ENCODE data around the gene MCIDAS. TPM values are rescaled to one million over a fixed set of nuclear protein-coding genes. Genes with fewer than 3 reads are reported as not detected.

MCIDAS gene
- total RNA-seq, 1 experiment from 2014 or later, result 6.4 TPM

DNA sequence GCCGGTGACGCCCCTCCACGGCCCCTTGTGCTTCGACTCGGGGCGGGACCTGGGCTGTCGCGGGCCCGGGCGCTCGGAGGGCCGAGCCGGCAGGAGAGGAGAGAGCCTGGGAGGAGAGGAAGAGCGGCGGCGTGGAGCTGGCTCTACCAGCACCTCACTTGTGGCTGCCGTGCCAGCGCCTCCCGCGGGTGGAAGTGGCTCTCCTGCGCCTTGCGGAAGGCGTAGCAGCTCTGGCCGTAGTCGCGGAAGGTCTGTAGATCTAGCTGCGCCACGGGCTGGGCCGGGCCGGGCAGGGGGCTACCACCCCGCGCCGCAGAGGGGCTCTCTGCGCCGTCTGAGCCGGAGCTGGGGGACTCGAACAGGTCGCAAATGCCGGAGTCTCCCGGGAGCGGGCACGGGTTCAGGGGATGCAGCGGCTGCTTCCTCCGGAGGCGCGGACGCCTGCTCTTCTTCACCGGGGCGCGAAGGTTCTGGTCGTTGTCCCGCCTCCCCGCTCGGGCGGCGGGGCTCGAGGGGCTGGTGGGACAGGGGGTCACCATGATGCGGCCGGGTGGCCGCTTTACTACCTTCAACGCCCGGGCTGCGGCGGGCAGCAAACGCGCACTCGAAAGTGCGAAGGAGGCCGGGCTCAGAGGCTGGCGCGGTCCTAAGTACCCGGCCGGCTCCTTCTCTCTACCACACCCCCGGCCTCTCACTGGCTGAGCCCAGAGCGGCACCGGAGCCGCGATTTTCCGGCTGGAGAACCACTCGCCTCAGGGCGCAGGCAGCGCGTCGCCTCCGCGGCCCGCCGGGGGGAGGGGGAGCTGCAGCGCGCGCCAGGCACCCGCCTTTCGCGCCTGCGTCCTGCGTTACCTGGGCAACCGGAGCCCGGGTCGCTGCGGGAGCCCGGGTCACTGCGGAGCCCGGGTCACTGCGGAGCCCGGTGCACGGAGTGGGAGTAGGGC, 6.1 kb upstream of the MCIDAS start, which contains the start of gene CCNO:
TSS of gene CCNO (minus strand) at position 624 of the 944 bp plus-strand sequence. CDS start at position 539, 85 bp downstream.
- POLR2A ChIA-PET, result interaction anchor here (0.6 to 1.0 kb wide), 4 partner anchors 10 to 75 kb away, joined by 3 to 6 read pairs (median 4); partner anchors contain the start of genes DHX29 and MTREX
- peak within 1 kb of the TSS; percentile 64 to 94 for H3K4me3 ChIP-seq (replicated peaks in 1 of 2; ENCODE audit: low read depth in 1 of 2, low read length in 2 of 2)
- no peaks in the 10 kb centered on the region for H4K20me1 ChIP-seq (ENCODE audit: insufficient read depth)
- no peaks in the 10 kb centered on the region for H3K36me3 ChIP-seq (ENCODE audit: control insufficient read depth in 1 of 2, insufficient read depth in 2 of 2, low read length in 2 of 2)
- peak within 1 kb of the TSS; percentile 99 for H2AFZ ChIP-seq (ENCODE audit: low read depth, low read length, poor library complexity, severe bottlenecking)
- CTCF ChIA-PET, result interaction anchor here (0.8 to 2.5 kb wide), 4 partner anchors 46 to 73 kb away, joined by 3 to 14 read pairs (median 4); partner anchors contain the start of genes CDC20B and GPX8
- ATAC-seq, result peak; percentile 88
- H3K27me3 ChIP-seq (ENCODE audit: insufficient read depth, low read length), result no peaks in the 10 kb centered on the region
- H3K9ac ChIP-seq (ENCODE audit: low read length), result peak within 1 kb of the TSS; percentile 88
- intact Hi-C loops (cut with micrococcal nuclease), result no loop called here
- no TSS peak for BruUV-seq (replicated peaks)
- RAD21 ChIA-PET (ENCODE audit: low non-redundant PET in 1 of 2, low total read pairs in 2 of 2, uncharacterized antibody in 2 of 2, unreplicated experiment in 2 of 2), result interaction anchor here in 1 of 2 experiments (0.6 kb wide), 1 partner anchor 75 kb away, joined by 3 read pairs; the partner anchor contains the start of genes DHX29 and MTREX
- H3K4me1 ChIP-seq (ENCODE audit: control insufficient read depth in 1 of 2, insufficient read depth in 2 of 2, low read length in 2 of 2), result peaks cover 10 to 24% of the 10 kb centered on the region in 2 experiments; a peak in 3 of 4 replicates
- peak within 1 kb of the TSS; percentile 99 for H3K4me2 ChIP-seq (ENCODE audit: low read length)
- peak within 1 kb of the TSS; percentile 88 for H3K27ac ChIP-seq (ENCODE audit: low read depth, low read length)
- H3K9me3 ChIP-seq (ENCODE audit: control insufficient read depth in 1 of 2, insufficient read depth in 1 of 2, low read depth in 1 of 2, low read length in 2 of 2), result no peaks in the 10 kb centered on the region
- H3K79me2 ChIP-seq (ENCODE audit: insufficient read depth, low read length), result no peaks in the 10 kb centered on the region
- TF ChIP-seq TCF7L2 (IDR thresholded peaks at IDR 0.05; ENCODE audit: borderline replicate concordance, extremely low read depth, insufficient read depth, insufficient read length) (peak; percentile 30), CEBPB (IDR thresholded peaks at IDR 0.05; ENCODE audit: low read depth) (no peak), POLR2A (IDR thresholded peaks at IDR 0.05; ENCODE audit: borderline replicate concordance, extremely low read depth, insufficient read depth, insufficient read length) (peak; percentile 17), RAD21 (IDR thresholded peaks at IDR 0.05; ENCODE audit: low read depth) (no peak), FOSL1 (IDR thresholded peaks at IDR 0.05; ENCODE audit: low read depth) (no peak), YY1 (IDR thresholded peaks at IDR 0.05; ENCODE audit: extremely low read depth, insufficient replicate concordance, low read depth, low read length) (peak; percentile 7), ZFX (IDR thresholded peaks at IDR 0.05) (peak; percentile 36; the same call in 1 of the 2 replicates), POLR2AphosphoS5 (IDR thresholded peaks at IDR 0.05; ENCODE audit: low read depth, low read length) (peak; percentile 74)
- TF ChIP-seq, protein P1, sequence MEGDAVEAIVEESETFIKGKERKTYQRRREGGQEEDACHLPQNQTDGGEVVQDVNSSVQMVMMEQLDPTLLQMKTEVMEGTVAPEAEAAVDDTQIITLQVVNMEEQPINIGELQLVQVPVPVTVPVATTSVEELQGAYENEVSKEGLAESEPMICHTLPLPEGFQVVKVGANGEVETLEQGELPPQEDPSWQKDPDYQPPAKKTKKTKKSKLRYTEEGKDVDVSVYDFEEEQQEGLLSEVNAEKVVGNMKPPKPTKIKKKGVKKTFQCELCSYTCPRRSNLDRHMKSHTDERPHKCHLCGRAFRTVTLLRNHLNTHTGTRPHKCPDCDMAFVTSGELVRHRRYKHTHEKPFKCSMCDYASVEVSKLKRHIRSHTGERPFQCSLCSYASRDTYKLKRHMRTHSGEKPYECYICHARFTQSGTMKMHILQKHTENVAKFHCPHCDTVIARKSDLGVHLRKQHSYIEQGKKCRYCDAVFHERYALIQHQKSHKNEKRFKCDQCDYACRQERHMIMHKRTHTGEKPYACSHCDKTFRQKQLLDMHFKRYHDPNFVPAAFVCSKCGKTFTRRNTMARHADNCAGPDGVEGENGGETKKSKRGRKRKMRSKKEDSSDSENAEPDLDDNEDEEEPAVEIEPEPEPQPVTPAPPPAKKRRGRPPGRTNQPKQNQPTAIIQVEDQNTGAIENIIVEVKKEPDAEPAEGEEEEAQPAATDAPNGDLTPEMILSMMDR (IDR thresholded peaks at IDR 0.05 in 2 of 3, conservative IDR thresholded peaks at IDR 0.05 in 1 of 3; ENCODE audit: borderline replicate concordance in 1 of 3, insufficient read depth in 1 of 3, low read depth in 2 of 3, low read length in 2 of 3), result no peak; a peak in 1 of 6 replicates
- peak; percentile 70 for DNase-seq (ENCODE audit: low read depth, low spot score)
- H3K9me2 ChIP-seq (ENCODE audit: insufficient read depth), result no peaks in the 10 kb centered on the region

Measured in HCT116 (cell line).